H1 (cell line): ENCODE data around the gene PABPN1. TPM values are rescaled to one million over a fixed set of nuclear protein-coding genes. Genes with fewer than 3 reads are reported as not detected.

ENCODE experiments used
- CTCF ChIA-PET: fragments of 300-600 bp; sonication (Branson Sonifier 250); formaldehyde crosslinking; loops from one replicate; lab custom pipeline; 2021; ENCODE audit not compliant: partially characterized antibody; lab: Charles Lee
- POLR2A ChIA-PET: fragments of 300-600 bp; sonication (Branson Sonifier 250); formaldehyde crosslinking; loops from one replicate; lab custom pipeline; 2021; ENCODE audit warnings: inconsistent platforms; ENCODE audit not compliant: partially characterized antibody; lab: Charles Lee
- DNase-seq, 2 experiments: peaks; one replicate each; pipeline versions ENCODE4 v3.0.0 to v3.0.0-alpha.2; 2010 to 2022; ENCODE audit warnings: low spot score in 2 of 2, low read depth in 1 of 2, mixed read lengths in 1 of 2
- FAIRE-seq: peaks from 2 replicates; lab custom pipeline; 2011; peaks lifted over from hg19 to GRCh38; lab: Jason Lieb, UNC
- H2AFZ ChIP-seq: 2 replicates; pipeline ENCODE4 v1.8.1; 2012; ENCODE audit warnings: low read length, inconsistent platforms
- H2AK5ac ChIP-seq: 2 replicates; pipeline ENCODE4 v1.6.1; 2013; ENCODE audit warnings: low read depth, low read length
- H2BK120ac ChIP-seq: replicated peaks from 2 replicates; pipeline ENCODE3; 2013; ENCODE audit warnings: low read depth, low read length, inconsistent platforms
- H2BK12ac ChIP-seq: 2 replicates; pipeline ENCODE4 v1.6.1; 2013; ENCODE audit warnings: low read depth, low read length
- H2BK15ac ChIP-seq: 2 replicates; pipeline ENCODE4 v1.6.1; 2013; ENCODE audit warnings: low read length
- H2BK20ac ChIP-seq: 2 replicates; pipeline ENCODE4 v1.6.1; 2013; ENCODE audit warnings: low read length
- H2BK5ac ChIP-seq: 2 replicates; pipeline ENCODE4 v1.6.1; 2013; ENCODE audit warnings: low read depth, low read length
- H3K14ac ChIP-seq: 2 replicates; pipeline ENCODE4 v1.6.1; 2013; ENCODE audit warnings: inconsistent platforms; ENCODE audit not compliant: insufficient read length
- H3K18ac ChIP-seq: 2 replicates; pipeline ENCODE4 v1.6.1; 2013; ENCODE audit warnings: low read length; ENCODE audit errors: extremely low read depth
- H3K23ac ChIP-seq: 2 replicates; pipeline ENCODE4 v1.6.1; 2013; ENCODE audit warnings: inconsistent platforms; ENCODE audit not compliant: insufficient read length
- H3K23me2 ChIP-seq: 2 replicates; pipeline ENCODE4 v1.6.1; 2013; ENCODE audit warnings: low read depth, low read length
- H3K27ac ChIP-seq: 2 replicates; pipeline ENCODE4 v1.6.1; 2011; ENCODE audit warnings: low read depth, low read length, inconsistent platforms
- H3K27me3 ChIP-seq, 4 experiments: replicated peaks in 1 of 4; 1 replicate in 1 of 4; 2 replicates in 3 of 4; pipeline versions ENCODE4 v1.6.1 to v1.8.1; 2011 to 2013; ENCODE audit warnings: low read length in 3 of 4, mild to moderate bottlenecking in 3 of 4, inconsistent platforms in 2 of 4, mixed read lengths in 2 of 4, moderate library complexity in 1 of 4; ENCODE audit not compliant: control insufficient read depth in 3 of 4, insufficient read depth in 3 of 4; ENCODE audit errors: extremely low read depth in 1 of 4
- H3K36me3 ChIP-seq, 4 experiments: 2 replicates each; pipeline versions ENCODE4 v1.6.1 to v1.8.1; 2011 to 2013; ENCODE audit warnings: mild to moderate bottlenecking in 4 of 4, low read length in 3 of 4, moderate library complexity in 2 of 4, control low read depth in 1 of 4, inconsistent platforms in 1 of 4; ENCODE audit not compliant: insufficient read depth in 4 of 4, control insufficient read depth in 2 of 4
- H3K4ac ChIP-seq: replicated peaks from 2 replicates; pipeline ENCODE3; 2013; ENCODE audit warnings: low read length, low read depth, mixed read lengths, inconsistent platforms; ENCODE audit not compliant: insufficient read length
- H3K4me1 ChIP-seq, 4 experiments: replicated peaks in 1 of 4; 1 replicate in 1 of 4; 2 replicates in 3 of 4; pipeline versions ENCODE4 v1.6.1 to v1.8.1; 2011 to 2013; ENCODE audit warnings: low read length in 3 of 4, inconsistent platforms in 2 of 4, mixed read lengths in 1 of 4; ENCODE audit not compliant: insufficient read depth in 4 of 4, control insufficient read depth in 3 of 4
- H3K4me2 ChIP-seq, 2 experiments: 2 replicates each; pipeline versions ENCODE4 v1.6.1 to v1.8.1; 2011 to 2013; ENCODE audit warnings: low read depth in 2 of 2, low read length in 2 of 2, control low read depth in 1 of 2, inconsistent platforms in 1 of 2, mild to moderate bottlenecking in 1 of 2; ENCODE audit not compliant: insufficient read depth in 1 of 2
- H3K4me3 ChIP-seq, 4 experiments: fragments of 200-600, 300-600 bp in 1 of 4; sonication (generic), shearing (Covaris generic), sonication (Bioruptor Twin) in 1 of 4; 2 replicates each; pipeline versions ENCODE4 v1.5.1 to v1.8.1; 2011 to 2016; ENCODE audit warnings: low read length in 4 of 4, low read depth in 3 of 4, control low read depth in 2 of 4, inconsistent platforms in 2 of 4, mild to moderate bottlenecking in 2 of 4, mixed read lengths in 1 of 4, moderate library complexity in 1 of 4; ENCODE audit not compliant: insufficient read depth in 2 of 4; ENCODE audit errors: extremely low read depth in 1 of 4
- H3K56ac ChIP-seq: replicated peaks from 2 replicates; pipeline ENCODE3; 2013; ENCODE audit warnings: low read depth, mild to moderate bottlenecking, mixed read lengths, low read length, inconsistent platforms; ENCODE audit not compliant: insufficient read length
- H3K79me1 ChIP-seq: 2 replicates; pipeline ENCODE4 v1.6.1; 2013; ENCODE audit warnings: low read depth, low read length, control low read depth
- H3K79me2 ChIP-seq, 2 experiments: 2 replicates each; pipeline versions ENCODE4 v1.6.1 to v1.8.1; 2012 to 2013; ENCODE audit warnings: low read length in 2 of 2, mild to moderate bottlenecking in 2 of 2, inconsistent platforms in 1 of 2; ENCODE audit not compliant: insufficient read depth in 2 of 2, control insufficient read depth in 1 of 2
- H3K9ac ChIP-seq, 4 experiments: replicated peaks in 1 of 4; 1 replicate in 1 of 4; 2 replicates in 3 of 4; pipeline versions ENCODE4 v1.6.1 to v1.8.1; 2011 to 2013; ENCODE audit warnings: low read depth in 3 of 4, low read length in 3 of 4, control low read depth in 2 of 4, mild to moderate bottlenecking in 2 of 4, moderate library complexity in 2 of 4, inconsistent platforms in 1 of 4; ENCODE audit errors: extremely low read depth in 1 of 4
- H3K9me3 ChIP-seq, 2 experiments: 2 replicates each; pipeline versions ENCODE4 v1.6.1 to v1.8.1; 2012 to 2013; ENCODE audit warnings: mild to moderate bottlenecking in 2 of 2, moderate library complexity in 2 of 2, control low read depth in 1 of 2, inconsistent platforms in 1 of 2, low read depth in 1 of 2, low read length in 1 of 2, mixed read lengths in 1 of 2; ENCODE audit not compliant: insufficient read depth in 2 of 2
- H4K20me1 ChIP-seq, 2 experiments: replicated peaks in 1 of 2; 2 replicates each; pipeline versions ENCODE3 to v1.8.1; 2011 to 2013; ENCODE audit warnings: inconsistent platforms in 2 of 2, low read length in 2 of 2, mild to moderate bottlenecking in 1 of 2; ENCODE audit not compliant: insufficient read depth in 2 of 2, control insufficient read depth in 1 of 2
- H4K5ac ChIP-seq: 2 replicates; pipeline ENCODE4 v1.6.1; 2013; ENCODE audit warnings: low read length, low read depth, mixed read lengths, inconsistent platforms; ENCODE audit not compliant: insufficient read length
- H4K8ac ChIP-seq: 2 replicates; pipeline ENCODE4 v1.8.0; 2013; ENCODE audit warnings: mild to moderate bottlenecking, moderate library complexity, low read length, inconsistent platforms; ENCODE audit not compliant: insufficient read depth; ENCODE audit errors: extremely low read depth
- H4K91ac ChIP-seq: replicated peaks from 2 replicates; pipeline ENCODE3; 2013; ENCODE audit warnings: low read length, mixed read lengths, inconsistent platforms; ENCODE audit not compliant: insufficient read length
- ASH2L ChIP-seq: fragments of 200-600, 300-600 bp; sonication (generic); IDR thresholded peaks from one replicate; pipeline ENCODE4 v1.7.1; 2017; ENCODE audit warnings: low read length
- CREB1 ChIP-seq: IDR thresholded peaks from 2 replicates; pipeline ENCODE4 v1.6.1; 2012; ENCODE audit warnings: inconsistent platforms
- EZH2 ChIP-seq: fragments of 200-600 bp; sonication (generic); IDR thresholded peaks from 2 replicates; pipeline ENCODE4 v1.7.1; 2012; ENCODE audit warnings: low read depth, mild to moderate bottlenecking, moderate library complexity, low read length, inconsistent platforms; ENCODE audit not compliant: severe bottlenecking
- KDM4A ChIP-seq: IDR thresholded peaks from one replicate; pipeline ENCODE4 v1.7.1; 2012; ENCODE audit warnings: low read depth, mild to moderate bottlenecking, moderate library complexity, low read length, inconsistent platforms; ENCODE audit not compliant: severe bottlenecking
- MAX ChIP-seq: IDR thresholded peaks from 2 replicates; pipeline ENCODE4 v1.6.1; 2012; ENCODE audit warnings: inconsistent platforms
- POLR2AphosphoS5 ChIP-seq: IDR thresholded peaks from 2 replicates; pipeline ENCODE4 v1.6.1; 2011; ENCODE audit warnings: low read depth, low read length
- SIN3A ChIP-seq, 2 experiments: IDR thresholded peaks in 1 of 2; conservative IDR thresholded peaks in 1 of 2; 2 replicates each; pipeline ENCODE4 v1.6.1; 2011 to 2012; ENCODE audit warnings: low read length in 2 of 2, improper control_type of control experiment in 1 of 2, low read depth in 1 of 2, mild to moderate bottlenecking in 1 of 2
- SP1 ChIP-seq: IDR thresholded peaks from 2 replicates; pipeline ENCODE4 v1.6.1; 2011; ENCODE audit warnings: low read depth, low read length
- YY1 ChIP-seq: IDR thresholded peaks from 2 replicates; pipeline ENCODE4 v1.6.1; 2011; ENCODE audit warnings: low read depth, mild to moderate bottlenecking, low read length
- WGBS, 2 experiments: shearing (Covaris generic) in 1 of 2; methylation state at CpG; one replicate each; pipeline versions ENCODE4 v1.1.6 to v1.1.7; 2013 to 2015; ENCODE audit warnings: low lambda C conversion rate in 2 of 2, mixed read lengths in 2 of 2, inconsistent platforms in 1 of 2, low coverage in 1 of 2, missing lambda C conversion rate in 1 of 2; ENCODE audit not compliant: insufficient replicate concordance in 2 of 2, insufficient coverage in 1 of 2, insufficient read length in 1 of 2; ENCODE audit errors: extremely low coverage in 1 of 2, missing lambda C conversion rate in 1 of 2; 5-methylcytosine and 5-hydroxymethylcytosine counted together
- polyA plus RNA-seq, 7 experiments: library from polyadenylated mRNA; depleted of rRNA in 3 of 7; stranded (reverse) in 5 of 7; unstranded in 2 of 7; fragments of >200 nt in 5 of 7; fragments of 200-250 nt in 2 of 7; gene quantifications; 1 replicate in 5 of 7; 2 replicates in 1 of 7; 4 replicates in 1 of 7; pipeline versions ENCODE4 v1.2.1 to v1.2.3, GENCODE V29; 2011 to 2013; ENCODE audit warnings: missing spikeins in 2 of 7, mixed read lengths in 2 of 7
- total RNA-seq: library from RNA; stranded (reverse); fragmentation: NEBNext Ultra II Directional; extraction: Animal tissue kit (Norgen Biotek cat#: 25700); gene quantifications from 2 replicates; pipeline ENCODE4 v1.2.1, GENCODE V29; 2021

PABPN1 gene
- total and polyA plus RNA-seq, 2 of the 8 experiments (the other 6 are each of a cell fraction or from before 2014, with no cell fraction given), result 300 to 331 TPM

GRCh38 chr14:23302290-23303225, 18.7 kb upstream of the PABPN1 start, which contains the start of gene PPP1R3E:
TSS of gene PPP1R3E (minus strand) at chr14:23302859. CDS start at chr14:23302576, 283 bp downstream.
- peaks cover 0 to 32% (median 22%) of the 10 kb centered on the region in 4 experiments; a peak in 6 of 7 replicates for H3K27me3 ChIP-seq
- H3K14ac ChIP-seq, result no peak within 1 kb of the TSS
- H3K56ac ChIP-seq, result peak within 1 kb of the TSS; percentile 64
- no peaks in the 10 kb centered on the region for H3K36me3 ChIP-seq
- peak within 1 kb of the TSS; percentile 78 for H3K18ac ChIP-seq
- H3K9ac ChIP-seq, result peak within 1 kb of the TSS in 3 of 4 experiments; percentile 15 to 66 (median 51); a peak in 5 of 7 replicates
- H2BK15ac ChIP-seq, result no peak within 1 kb of the TSS
- WGBS, 2 experiments, result 11% methylated on average over 46 of the region's 81 CpGs; no CpG with 5 or more reads in 1 of the 2 experiments
- peak within 1 kb of the TSS; percentile 56 for H4K91ac ChIP-seq
- POLR2A ChIA-PET, result interaction anchor here (0.8 to 4.7 kb wide), 17 partner anchors 9 to 295 kb away, joined by 3 to 35 read pairs (median 4); partner anchors contain the start of genes HOMEZ, PABPN1 and SLC22A17
- no peak within 1 kb of the TSS for H2AK5ac ChIP-seq
- H3K23ac ChIP-seq, result no peak within 1 kb of the TSS
- H2AFZ ChIP-seq, result peak within 1 kb of the TSS; percentile 47; the same call in 1 of the 2 replicates
- FAIRE-seq (no peak), DNase-seq (peak in 1 of 2 experiments; percentile 78)
- peak within 1 kb of the TSS; percentile 56 to 93 (median 73) for H3K4me3 ChIP-seq
- CTCF ChIA-PET, result interaction anchor here (0.9 to 5.7 kb wide), 8 partner anchors 7 to 258 kb away, joined by 3 to 40 read pairs (median 6); no protein-coding TSS in a partner anchor
- H3K23me2 ChIP-seq, result peaks cover 20% of the 10 kb centered on the region
- no peaks in the 10 kb centered on the region for H3K9me3 ChIP-seq
- H4K8ac ChIP-seq, result peak within 1 kb of the TSS; percentile 62
- peaks cover 0 to 2% of the 10 kb centered on the region in 2 experiments; a peak in 1 of 4 replicates for H3K79me2 ChIP-seq
- H3K27ac ChIP-seq, result peak within 1 kb of the TSS; percentile 65; the same call in 1 of the 2 replicates
- peak within 1 kb of the TSS; percentile 83; the same call in 1 of the 2 replicates for H2BK5ac ChIP-seq
- H4K5ac ChIP-seq, result peak within 1 kb of the TSS; percentile 57
- peaks cover 0 to 7% (median 1%) of the 10 kb centered on the region in 4 experiments; a peak in 4 of 7 replicates for H3K4me1 ChIP-seq
- no peak within 1 kb of the TSS for H2BK20ac ChIP-seq
- H3K79me1 ChIP-seq, result no peaks in the 10 kb centered on the region
- H2BK120ac ChIP-seq, result no peak within 1 kb of the TSS
- peak within 1 kb of the TSS; percentile 91 to 99 for H3K4me2 ChIP-seq
- no peak within 1 kb of the TSS for H3K4ac ChIP-seq
- H2BK12ac ChIP-seq, result peak within 1 kb of the TSS; percentile 29; the same call in 1 of the 2 replicates
- H4K20me1 ChIP-seq, result peaks cover 0 to 2% of the 10 kb centered on the region in 2 experiments
- TF ChIP-seq CREB1 (no peak), KDM4A (peak; percentile 97), POLR2AphosphoS5 (no peak), SP1 (no peak), EZH2 (peak; percentile 18), YY1 (0 out of 2 replicates have a peak, but pooled peaks have one; percentile 4), MAX (0 out of 2 replicates have a peak, but pooled peaks have one; percentile 19), SIN3A (conservative IDR thresholded peaks at IDR 0.05 in 1 of 2, IDR thresholded peaks at IDR 0.05 in 1 of 2; ENCODE audit: low read depth in 1 of 2, low read length in 2 of 2) (peak in 1 of 2 experiments; percentile 41; a peak in 1 of 4 replicates), ASH2L (peak; percentile 28)
